IPS-18c (cell line): Measurements from ENCODE around the gene KRTAP4-4.
"Not testable (repeated sequence)": the region's sequence is repeated elsewhere in the genome, so short reads cannot be mapped to it uniquely, and the experiment has no call there.

Experiments
- H3K4me3 ChIP-seq: 2 replicates; pipeline ENCODE4 v1.7.0; 2013; ENCODE audit warnings: low read depth, mild to moderate bottlenecking, low read length, moderate library complexity; ENCODE audit not compliant: insufficient read depth
- H3K9me3 ChIP-seq: one replicate; pipeline ENCODE4 v1.6.1; 2013; ENCODE audit warnings: mild to moderate bottlenecking, low read length, moderate library complexity; ENCODE audit not compliant: control insufficient read depth, insufficient read depth

The KRTAP4-4 gene

DNA sequence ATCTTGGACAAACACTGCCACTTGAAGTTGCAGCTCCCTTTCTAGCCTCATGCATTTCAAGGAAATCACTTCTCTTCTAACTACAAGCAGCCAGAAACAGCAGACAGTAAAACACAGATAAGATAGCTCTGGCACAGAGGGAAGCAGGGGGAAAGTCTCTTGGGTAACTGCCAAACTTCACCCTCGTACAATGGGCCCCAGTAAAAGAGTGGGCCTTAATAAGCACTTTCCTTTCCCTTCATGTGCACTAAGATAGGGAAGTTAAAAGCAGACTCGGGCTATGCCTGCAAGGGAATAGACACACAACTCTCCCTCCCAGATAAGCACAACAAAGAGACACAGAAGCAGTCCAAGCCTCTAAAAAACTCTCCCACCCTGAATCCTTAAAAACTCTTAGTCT lies 6.7 kb downstream of the KRTAP4-4 start:
- H3K4me3 ChIP-seq, result no peak overlapping the region
- H3K9me3 ChIP-seq, result no peaks in the 10 kb centered on the region

DNA sequence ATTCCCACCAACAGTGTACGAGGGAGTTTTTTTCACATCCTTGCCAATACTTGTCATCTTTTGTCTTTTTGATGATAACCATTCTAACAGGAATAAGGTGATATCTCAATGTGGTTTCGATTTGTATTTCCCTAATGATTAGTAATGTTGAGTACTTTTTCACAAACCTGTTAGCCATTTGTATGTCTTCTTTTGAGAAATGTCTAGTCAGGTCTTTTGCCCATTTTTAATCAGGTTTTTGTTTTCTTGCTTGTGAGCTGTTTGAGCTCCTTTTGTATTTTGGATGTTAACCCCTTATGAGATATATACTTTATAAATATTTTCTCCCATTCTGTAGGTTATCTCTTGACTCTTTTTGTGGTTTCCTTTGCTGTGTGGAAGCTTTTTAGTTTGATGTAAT lies 9.0 kb downstream of the KRTAP4-4 start:
- no peak overlapping the region for H3K4me3 ChIP-seq
- H3K9me3 ChIP-seq, result no peaks in the 10 kb centered on the region

GRCh38 chr17:41150026-41150425 lies 10.5 kb downstream of the KRTAP4-4 start:
- Histone ChIP-seq H3K9me3 (no peaks in the 10 kb centered on the region), H3K4me3 (no peak overlapping the region)

DNA sequence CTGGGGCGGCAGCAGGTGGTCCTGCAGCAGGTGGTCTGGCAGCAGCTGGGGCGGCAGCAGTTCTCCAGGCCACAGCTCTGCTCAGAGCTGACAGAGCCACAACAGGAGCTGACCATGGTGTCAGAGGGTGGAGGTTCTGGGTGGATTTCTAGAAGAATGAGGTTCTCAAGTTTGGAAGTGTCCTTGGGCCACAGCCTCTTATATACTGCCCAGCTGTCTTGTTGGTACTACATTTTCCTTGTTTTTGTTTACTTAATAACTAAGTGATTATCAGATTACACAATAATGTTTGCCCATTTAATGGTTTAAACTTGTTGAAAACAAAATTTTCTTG lies 10.9 kb downstream of the KRTAP4-4 start, which contains the start of gene KRTAP4-5:
TSS of gene KRTAP4-5 (minus strand) at position 174 of the 334 bp plus-strand sequence. CDS start at position 116, 58 bp downstream.
- no peaks in the 10 kb centered on the region for H3K9me3 ChIP-seq
- H3K4me3 ChIP-seq, result no peak within 1 kb of the TSS

GRCh38 chr17:41148971-41149651 lies 11.4 kb downstream of the KRTAP4-4 start:
- H3K4me3 ChIP-seq, H3K9me3 ChIP-seq: not testable (repeated sequence)

DNA sequence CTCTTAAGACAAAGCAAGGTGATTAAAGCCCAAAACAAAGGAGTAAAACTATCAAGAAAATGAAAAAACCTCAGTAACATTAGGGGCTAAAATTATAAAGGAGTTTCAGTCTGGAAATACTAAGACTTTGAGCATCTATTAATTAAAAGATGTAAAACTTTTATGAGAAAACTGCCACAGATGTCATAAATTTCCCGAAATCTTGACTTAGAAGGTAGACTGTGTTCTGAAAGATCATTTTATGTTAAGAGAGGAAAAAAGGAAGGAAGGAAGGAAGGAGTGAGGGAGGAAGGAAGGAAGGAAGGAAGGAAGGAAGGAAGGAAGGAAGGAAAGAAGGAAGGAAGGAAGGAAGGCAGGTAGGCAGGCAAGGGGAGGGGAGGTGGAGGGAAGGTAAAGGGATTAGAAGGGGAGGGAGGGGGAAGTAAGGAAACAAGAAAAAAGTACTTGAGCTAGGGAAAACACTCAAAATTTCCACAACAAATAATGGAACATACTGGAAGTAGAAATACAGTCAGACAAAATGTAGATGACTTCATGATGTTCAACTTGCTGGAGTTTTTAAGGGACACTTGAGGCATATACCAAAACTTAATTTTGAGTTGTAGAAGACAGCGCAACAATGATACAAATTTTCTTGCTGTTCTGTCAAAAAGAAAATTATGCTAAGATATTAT lies 12.9 kb downstream of the KRTAP4-4 start:
- H3K4me3 ChIP-seq, result no peak overlapping the region
- no peaks in the 10 kb centered on the region for H3K9me3 ChIP-seq

DNA sequence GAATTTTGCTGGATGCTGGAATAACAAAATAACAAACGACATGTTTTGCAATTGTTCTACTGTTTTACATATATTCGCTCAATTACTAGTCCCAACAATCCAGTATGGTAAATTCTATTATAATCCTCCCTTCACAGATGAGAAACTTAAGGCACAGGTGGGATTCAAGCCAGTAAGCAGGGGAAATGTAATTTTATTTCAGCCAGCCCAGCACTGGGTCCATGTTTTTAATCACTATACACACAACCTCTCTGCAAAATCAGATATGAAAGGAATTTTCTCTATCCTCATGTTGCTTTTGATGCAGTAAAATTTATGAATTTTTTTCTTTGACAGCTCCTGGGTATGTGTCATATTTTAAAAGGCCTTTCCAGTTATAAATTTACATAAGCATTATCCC lies 15.3 kb downstream of the KRTAP4-4 start:
- H3K9me3 ChIP-seq, result peaks cover 2% of the 10 kb centered on the region

GRCh38 chr17:41144846-41145245 lies 15.7 kb downstream of the KRTAP4-4 start:
- peaks cover 5% of the 10 kb centered on the region for H3K9me3 ChIP-seq
- H3K4me3 ChIP-seq, result no peak overlapping the region

More for the DNA sequence above, 15.3 kb downstream of the KRTAP4-4 start:
- H3K4me3 ChIP-seq, result no peak overlapping the region

- peaks cover 5% of the 10 kb centered on the region for H3K9me3 ChIP-seq
- H3K4me3 ChIP-seq, result no peak overlapping the region
Measured at GRCh38 chr17:41141361-41141760, 19.2 kb downstream of the KRTAP4-4 start.

GRCh38 chr17:41140360-41141131 lies 20.0 kb downstream of the KRTAP4-4 start, which contains the start of gene KRTAP4-6:
TSS of gene KRTAP4-6 (minus strand) at chr17:41140544. CDS start at chr17:41140487, 57 bp downstream.
- H3K9me3 ChIP-seq, result peaks cover 5% of the 10 kb centered on the region
- no peak within 1 kb of the TSS for H3K4me3 ChIP-seq

DNA sequence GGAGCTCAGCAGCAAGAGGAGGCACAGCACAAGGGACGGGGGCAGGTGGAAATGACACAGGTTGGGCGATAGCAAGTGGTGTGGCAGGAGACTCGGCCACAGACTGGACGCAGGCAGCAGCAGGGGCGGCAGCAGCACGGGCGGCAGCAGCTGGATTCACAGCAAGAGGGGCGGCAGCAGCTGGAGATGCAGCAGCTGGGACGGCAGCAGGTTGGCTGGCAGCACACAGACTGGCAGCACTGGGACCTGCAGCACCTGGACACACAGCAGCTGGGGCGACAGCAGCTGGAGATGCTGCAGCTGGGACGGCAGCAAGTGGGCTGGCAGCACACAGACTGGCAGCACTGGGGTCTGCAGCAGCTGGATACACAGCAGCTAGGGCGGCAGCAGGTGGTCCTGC lies 20.7 kb downstream of the KRTAP4-4 start:
- H3K9me3 ChIP-seq, H3K4me3 ChIP-seq: not testable (repeated sequence)

DNA sequence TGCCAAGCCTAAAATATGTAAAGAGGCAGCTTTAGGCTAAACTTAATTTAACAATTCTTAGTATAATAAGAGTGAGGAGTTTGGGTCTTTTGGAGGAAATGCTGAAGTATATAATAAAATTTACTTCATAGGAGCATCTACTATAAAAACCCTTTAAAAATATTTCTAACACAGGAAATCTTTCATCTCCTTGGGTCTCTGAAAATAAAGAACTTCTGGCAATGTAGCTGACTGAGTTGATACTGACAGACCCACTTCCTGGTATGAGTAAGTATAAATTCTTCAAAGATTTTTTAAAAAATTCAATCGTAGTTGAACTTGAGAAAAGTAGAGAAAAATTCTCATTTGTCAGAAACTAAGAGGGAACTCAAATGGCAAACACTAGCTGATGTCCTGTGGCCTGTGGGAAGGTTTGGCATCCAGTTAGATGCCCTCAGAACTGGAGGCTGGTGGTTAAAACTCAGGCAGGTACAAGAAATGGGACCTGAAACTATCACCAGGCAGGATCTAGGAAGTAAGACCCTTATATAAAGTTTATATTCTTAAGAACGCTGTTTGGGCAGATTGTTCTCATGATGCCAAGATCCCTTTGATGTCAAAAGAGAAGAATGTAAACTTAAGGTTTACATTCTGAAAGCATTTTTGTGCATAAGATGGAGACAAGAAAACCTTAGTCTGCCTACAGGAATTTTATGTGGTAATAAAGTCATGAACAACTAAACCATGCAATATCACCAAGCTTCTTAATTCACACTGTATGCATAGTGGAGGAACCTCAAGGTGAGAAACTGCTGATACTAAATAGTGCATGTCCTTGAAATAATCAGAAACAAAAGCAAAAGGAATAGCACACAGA lies 26.4 kb downstream of the KRTAP4-4 start:
- Histone ChIP-seq H3K4me3 (no peak overlapping the region), H3K9me3 (no peaks in the 10 kb centered on the region)

- H3K9me3 ChIP-seq, result no peaks in the 10 kb centered on the region
- H3K4me3 ChIP-seq, result no peak overlapping the region
Measured at GRCh38 chr17:41131979-41132378, 28.6 kb downstream of the KRTAP4-4 start.

DNA sequence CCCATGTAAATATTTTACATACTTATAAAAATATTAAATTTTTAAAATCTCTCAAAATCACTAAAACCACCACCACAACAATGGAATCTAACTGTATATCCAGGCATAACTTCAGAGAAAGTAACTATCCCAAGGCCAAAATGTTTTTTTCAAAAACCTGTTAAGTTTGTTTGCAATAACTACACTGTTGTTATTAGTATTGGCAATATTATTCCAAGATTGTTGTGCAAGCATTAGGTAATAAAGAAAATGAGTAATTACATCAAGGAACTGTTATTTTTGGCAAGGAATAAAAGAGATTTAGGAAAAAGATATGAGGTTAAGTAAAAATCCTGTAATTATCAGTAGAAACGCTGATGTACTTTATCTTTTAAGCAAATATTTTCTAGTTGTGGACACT lies 33.2 kb downstream of the KRTAP4-4 start:
- no peak overlapping the region for H3K4me3 ChIP-seq

DNA sequence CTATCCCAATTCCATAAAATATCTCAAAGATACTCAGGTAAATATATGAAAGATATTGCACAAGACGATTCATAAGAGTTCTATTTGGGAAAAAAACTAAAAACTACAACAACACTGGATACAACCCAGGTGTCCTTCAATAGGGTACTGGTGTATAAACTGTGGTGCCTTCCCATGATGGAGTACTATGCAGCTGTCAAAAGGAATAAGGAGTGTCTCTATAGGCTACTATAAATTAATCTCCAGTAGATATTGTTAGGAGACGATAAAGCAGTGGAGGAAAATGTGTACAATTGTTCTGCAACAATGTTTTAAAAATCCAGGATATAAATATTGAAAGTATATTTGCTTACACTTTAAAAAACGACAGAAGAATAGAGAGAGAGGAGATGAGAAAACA lies 34.1 kb downstream of the KRTAP4-4 start:
- H3K4me3 ChIP-seq, result no peak overlapping the region
- no peaks in the 10 kb centered on the region for H3K9me3 ChIP-seq

More for the DNA sequence above, 33.2 kb downstream of the KRTAP4-4 start:
- no peaks in the 10 kb centered on the region for H3K9me3 ChIP-seq

- Histone ChIP-seq H3K4me3 (no peak overlapping the region), H3K9me3 (no peaks in the 10 kb centered on the region)
Measured at GRCh38 chr17:41125064-41125463, 35.5 kb downstream of the KRTAP4-4 start.

DNA sequence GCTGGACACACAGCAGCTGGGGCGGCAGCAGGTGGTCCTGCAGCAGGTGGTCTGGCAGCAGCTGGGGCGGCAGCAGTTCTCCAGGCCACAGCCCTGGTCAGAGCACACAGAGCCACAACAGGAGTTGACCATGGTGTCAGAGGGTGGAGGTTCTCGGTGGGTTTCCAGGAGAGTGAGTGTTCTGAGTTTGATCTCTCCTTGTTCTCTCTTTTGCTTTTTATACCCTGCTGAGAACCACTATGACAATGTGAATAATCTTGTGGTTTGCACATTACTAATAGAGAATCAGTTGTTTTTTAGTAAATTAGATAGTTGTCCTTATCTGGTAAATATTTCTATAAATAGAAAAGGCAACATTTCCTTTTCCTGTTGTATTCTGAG lies 36.6 kb downstream of the KRTAP4-4 start, which contains the start of gene KRTAP4-12:
TSS of gene KRTAP4-12 (minus strand) at position 192 of the 381 bp plus-strand sequence. CDS start at position 132, 60 bp downstream.
- H3K9me3 ChIP-seq, H3K4me3 ChIP-seq: not testable (repeated sequence)
